ENCODE data around the gene PDE4DIP. TPM values are rescaled to one million over a fixed set of nuclear protein-coding genes. Genes with fewer than 3 reads are reported as not detected.
"Not testable (repeated sequence)": the region's sequence is repeated elsewhere in the genome, so short reads cannot be mapped to it uniquely, and the experiment has no call there.

PDE4DIP gene
- 100 to 1,000 TPM in 1 of 3 donors, 10 to 100 TPM in 2; 64.0 to 160 (median 70.1) TPM for total RNA-seq

- H3K27ac ChIP-seq; H3K4me1 ChIP-seq; H3K27me3 ChIP-seq; H3K36me3 ChIP-seq; intact Hi-C loops (cut with DNase I; ENCODE audit: low total_unique reads); H3K9me3 ChIP-seq: not testable (repeated sequence)
- DNase-seq (ENCODE audit: low spot score in 2 of 2), result peak in 1 of 2 donors; percentile 15
- peak within 1 kb of the TSS in 1 of 3 donors; percentile 29 for H3K4me3 ChIP-seq
Observed at GRCh38 chr1:148844220-148844619, at the start of gene PDE4DIP. Gene PDE4DIP, plus strand, starts transcription at chr1:148844428. Its CDS starts 347 bp downstream, at chr1:148844775.

DNA sequence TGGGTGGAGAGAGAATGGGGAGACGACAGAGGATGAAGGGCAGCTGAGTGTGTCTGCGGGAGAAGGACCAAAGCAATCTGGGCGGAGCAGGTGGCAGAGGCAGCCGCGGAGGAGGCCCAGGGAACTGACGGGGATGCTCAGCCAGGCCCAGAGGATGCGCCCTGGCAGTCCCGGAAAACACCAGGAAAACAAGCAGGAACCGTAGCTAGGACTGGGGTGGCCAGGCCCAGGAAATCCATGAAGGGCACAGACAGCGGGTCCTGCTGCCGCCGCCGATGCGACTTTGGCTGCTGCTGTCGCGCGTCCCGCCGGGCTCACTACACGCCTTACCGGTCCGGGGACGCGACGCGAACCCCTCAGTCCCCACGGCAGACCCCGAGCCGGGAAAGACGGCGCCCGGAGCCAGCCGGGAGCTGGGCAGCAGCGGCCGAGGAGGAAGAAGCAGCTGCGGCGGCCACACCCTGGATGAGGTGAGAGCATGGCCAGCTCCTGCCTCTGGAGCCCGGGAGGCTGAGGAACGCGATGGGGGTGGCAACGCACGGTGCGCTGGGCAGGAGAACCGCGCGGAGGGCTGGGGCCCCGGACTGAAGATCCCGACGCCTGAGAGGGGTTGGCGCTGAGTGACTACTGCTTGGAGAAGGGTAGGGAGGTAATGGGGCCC lies 35.8 kb upstream of the PDE4DIP start:
- H3K4me3 ChIP-seq; H3K36me3 ChIP-seq; H3K9me3 ChIP-seq; H3K27me3 ChIP-seq; DNase-seq (ENCODE audit: low spot score in 2 of 2); intact Hi-C loops (cut with DNase I; ENCODE audit: low total_unique reads); H3K4me1 ChIP-seq; H3K27ac ChIP-seq: not testable (repeated sequence)

DNA sequence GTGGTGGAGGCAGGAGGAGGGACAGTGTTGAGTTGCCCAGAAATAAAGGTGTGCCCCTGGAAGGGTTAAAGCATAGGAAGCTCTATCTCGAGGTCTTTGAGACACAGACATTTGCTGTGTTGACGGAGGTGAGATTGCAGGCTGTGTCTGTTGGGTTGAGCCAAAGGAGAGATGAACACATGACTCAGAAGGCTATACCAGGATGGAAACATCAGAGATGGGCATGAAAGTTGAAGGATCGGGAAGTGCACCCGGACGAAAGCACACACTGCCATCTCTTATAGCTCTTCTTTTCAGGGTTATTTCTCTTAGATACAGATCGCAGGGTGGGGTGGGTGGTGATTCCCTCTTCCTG lies 35.3 kb upstream of the PDE4DIP start:
- DNase-seq (ENCODE audit: low spot score in 2 of 2); H3K4me1 ChIP-seq; H3K4me3 ChIP-seq; H3K27ac ChIP-seq; H3K9me3 ChIP-seq; H3K27me3 ChIP-seq; H3K36me3 ChIP-seq; intact Hi-C loops (cut with DNase I; ENCODE audit: low total_unique reads): not testable (repeated sequence)

DNA sequence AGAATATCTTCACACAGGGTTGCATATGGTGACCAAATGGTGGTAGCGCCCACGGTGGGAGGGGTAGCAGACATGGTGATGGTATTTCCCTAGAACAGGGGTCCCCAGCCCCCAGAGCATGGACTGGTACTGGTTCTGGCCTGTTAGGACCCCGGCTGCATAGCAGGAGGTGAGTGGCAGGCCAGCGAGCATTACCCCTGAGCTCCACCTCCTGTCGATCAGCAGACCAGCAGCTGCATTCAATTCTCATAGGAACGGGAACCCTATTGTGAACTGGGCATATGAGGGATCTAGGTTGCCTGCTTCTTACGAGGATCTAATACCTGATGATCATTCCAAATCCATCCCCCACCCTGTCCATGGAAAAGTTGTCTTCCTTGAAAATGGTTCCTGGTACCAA lies 22.0 kb upstream of the PDE4DIP start:
- H3K4me1 ChIP-seq; H3K9me3 ChIP-seq; intact Hi-C loops (cut with DNase I; ENCODE audit: low total_unique reads); H3K4me3 ChIP-seq; H3K36me3 ChIP-seq; DNase-seq (ENCODE audit: low spot score in 2 of 2); H3K27me3 ChIP-seq; H3K27ac ChIP-seq: not testable (repeated sequence)

DNA sequence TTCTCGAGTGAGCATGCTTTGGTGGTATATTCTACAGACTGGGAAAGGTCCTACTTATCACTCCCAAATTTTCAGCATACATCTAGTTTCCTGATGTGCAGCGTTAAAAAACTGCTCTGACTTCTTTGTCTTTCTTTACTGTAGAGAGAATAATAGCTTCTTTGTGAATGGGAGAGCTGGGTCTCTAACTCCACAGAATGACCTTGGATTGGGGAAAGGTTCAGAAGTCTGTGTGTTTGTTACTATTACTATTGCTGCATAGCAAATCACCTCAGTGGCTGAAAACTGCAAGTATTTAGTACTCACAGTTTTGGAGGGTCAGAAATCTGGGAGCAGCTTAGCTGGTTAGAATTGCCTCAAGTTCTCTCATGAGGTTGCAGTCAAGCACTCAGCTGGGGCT lies 20.4 kb upstream of the PDE4DIP start:
- H3K4me3 ChIP-seq; H3K36me3 ChIP-seq; H3K27ac ChIP-seq; H3K9me3 ChIP-seq; H3K27me3 ChIP-seq; DNase-seq (ENCODE audit: low spot score in 2 of 2); intact Hi-C loops (cut with DNase I; ENCODE audit: low total_unique reads); H3K4me1 ChIP-seq: not testable (repeated sequence)

DNA sequence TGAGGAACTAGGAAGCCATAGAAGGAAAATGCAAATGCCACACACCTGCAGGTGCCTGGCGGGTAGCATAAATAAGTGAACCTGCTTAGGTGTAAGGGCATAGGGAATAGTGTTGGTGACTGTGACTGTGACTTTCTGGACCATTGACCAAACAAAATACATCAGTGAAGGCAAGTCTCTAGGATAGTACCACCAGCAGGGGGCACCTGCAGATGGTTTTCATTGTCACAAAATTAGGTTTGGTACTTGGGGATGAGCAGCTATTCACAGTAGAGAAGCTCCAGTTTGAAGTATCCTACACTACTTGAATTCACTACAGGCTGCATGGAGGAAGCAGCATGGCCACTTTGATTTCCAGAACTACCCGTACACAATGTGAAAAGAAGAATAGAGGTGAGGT lies 19.2 kb upstream of the PDE4DIP start:
- H3K36me3 ChIP-seq; H3K4me3 ChIP-seq; H3K27ac ChIP-seq; H3K9me3 ChIP-seq; DNase-seq (ENCODE audit: low spot score in 2 of 2); H3K4me1 ChIP-seq; H3K27me3 ChIP-seq; intact Hi-C loops (cut with DNase I; ENCODE audit: low total_unique reads): not testable (repeated sequence)

DNA sequence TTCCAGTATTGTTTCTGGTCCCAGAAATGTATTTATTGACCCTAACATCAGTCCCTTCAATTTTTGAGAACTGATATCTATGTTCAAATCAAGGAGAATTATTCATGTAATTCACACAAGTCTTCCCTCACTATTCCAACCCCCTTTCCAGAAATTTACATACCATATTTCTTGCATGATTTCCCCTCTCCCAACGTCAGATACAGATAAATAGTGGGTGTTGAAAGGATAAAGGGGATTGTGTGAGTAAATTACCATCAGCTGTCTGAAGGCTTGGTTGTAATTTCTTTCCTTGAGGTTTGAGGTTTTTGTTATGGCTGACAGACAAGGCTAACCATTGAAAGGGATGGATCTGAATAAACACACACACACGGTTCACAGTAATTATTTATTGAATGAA lies 15.7 kb upstream of the PDE4DIP start:
- H3K36me3 ChIP-seq; H3K4me1 ChIP-seq; H3K27ac ChIP-seq; H3K27me3 ChIP-seq; H3K4me3 ChIP-seq; DNase-seq (ENCODE audit: low spot score in 2 of 2); H3K9me3 ChIP-seq; intact Hi-C loops (cut with DNase I; ENCODE audit: low total_unique reads): not testable (repeated sequence)

DNA sequence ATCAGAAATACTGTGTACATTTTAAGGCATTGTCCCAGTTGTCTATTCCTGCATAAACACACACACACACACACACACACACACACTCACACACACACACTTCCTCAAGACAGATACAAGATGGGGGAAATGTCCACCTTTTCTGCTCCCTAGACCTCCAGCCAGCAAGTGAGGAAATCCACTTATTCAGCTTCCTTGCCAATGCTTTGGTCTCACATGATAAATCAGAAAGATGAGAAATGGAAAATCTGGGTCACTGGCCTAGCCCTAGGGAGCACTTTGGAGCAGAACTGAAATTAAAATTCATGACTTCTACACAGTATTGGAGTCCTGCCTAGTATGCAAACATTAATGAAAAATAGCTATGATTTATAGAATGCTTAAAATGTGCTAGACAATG lies 15.3 kb upstream of the PDE4DIP start:
- H3K9me3 ChIP-seq; H3K27ac ChIP-seq; intact Hi-C loops (cut with DNase I; ENCODE audit: low total_unique reads); H3K27me3 ChIP-seq; H3K4me1 ChIP-seq; H3K4me3 ChIP-seq; DNase-seq (ENCODE audit: low spot score in 2 of 2); H3K36me3 ChIP-seq: not testable (repeated sequence)

DNA sequence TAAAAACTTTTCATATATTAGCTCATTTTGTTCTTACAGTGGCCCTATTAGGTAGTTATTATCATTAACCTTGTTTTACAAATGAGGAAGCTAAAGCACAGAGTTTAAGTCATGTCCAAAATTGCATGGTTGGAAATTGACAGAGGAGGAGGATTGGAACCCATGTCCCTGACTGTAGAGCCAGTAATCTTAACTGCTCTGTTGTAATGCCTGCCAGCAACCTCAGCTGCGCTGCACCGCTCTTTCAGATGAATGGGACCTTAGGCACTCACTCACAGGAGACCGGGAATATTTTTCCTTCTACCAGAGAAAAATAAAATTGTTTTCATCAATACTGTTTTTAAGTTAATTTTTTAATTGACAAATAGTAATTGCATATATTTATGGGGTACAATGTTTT lies 14.9 kb upstream of the PDE4DIP start:
- H3K36me3 ChIP-seq; DNase-seq (ENCODE audit: low spot score in 2 of 2); H3K4me3 ChIP-seq; H3K27me3 ChIP-seq; H3K9me3 ChIP-seq; H3K27ac ChIP-seq; intact Hi-C loops (cut with DNase I; ENCODE audit: low total_unique reads); H3K4me1 ChIP-seq: not testable (repeated sequence)

GRCh38 chr1:148841262-148841661 lies 3.0 kb upstream of the PDE4DIP start:
- H3K27ac ChIP-seq; intact Hi-C loops (cut with DNase I; ENCODE audit: low total_unique reads); H3K27me3 ChIP-seq; H3K36me3 ChIP-seq; H3K4me1 ChIP-seq; DNase-seq (ENCODE audit: low spot score in 2 of 2); H3K4me3 ChIP-seq; H3K9me3 ChIP-seq: not testable (repeated sequence)

DNA sequence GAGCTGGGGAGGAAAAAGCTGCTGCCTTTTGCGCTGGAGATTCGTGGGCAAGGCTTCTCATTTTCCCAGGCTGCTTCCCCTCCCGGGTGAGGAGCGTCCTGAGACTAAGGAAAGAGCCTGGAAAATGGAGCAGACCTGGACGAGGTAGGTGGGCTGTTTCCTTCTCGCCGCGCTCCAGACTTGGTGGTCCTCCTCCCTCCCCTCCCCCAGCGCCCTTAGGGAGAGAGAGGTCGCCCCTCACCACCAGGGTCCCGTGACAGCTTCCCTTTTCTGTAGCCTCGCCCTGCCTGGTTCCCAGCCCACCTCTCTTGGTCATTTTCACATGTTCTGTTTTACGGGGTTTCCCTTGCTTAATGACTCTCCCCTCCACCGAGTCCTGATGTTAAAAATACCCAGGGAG lies 423 bp downstream of the PDE4DIP start:
- H3K4me3 ChIP-seq; intact Hi-C loops (cut with DNase I; ENCODE audit: low total_unique reads); H3K27me3 ChIP-seq; DNase-seq (ENCODE audit: low spot score in 2 of 2); H3K27ac ChIP-seq; H3K4me1 ChIP-seq; H3K9me3 ChIP-seq; H3K36me3 ChIP-seq: not testable (repeated sequence)

GRCh38 chr1:148845068-148845467 lies 840 bp downstream of the PDE4DIP start:
- H3K4me1 ChIP-seq; intact Hi-C loops (cut with DNase I; ENCODE audit: low total_unique reads): not testable (repeated sequence)

GRCh38 chr1:148850347-148850746 lies 6.1 kb downstream of the PDE4DIP start:
- intact Hi-C loops (cut with DNase I; ENCODE audit: low total_unique reads); H3K9me3 ChIP-seq; H3K4me3 ChIP-seq; H3K36me3 ChIP-seq; H3K4me1 ChIP-seq; DNase-seq (ENCODE audit: low spot score in 2 of 2); H3K27me3 ChIP-seq; H3K27ac ChIP-seq: not testable (repeated sequence)

More at GRCh38 chr1:148845068-148845467, 840 bp downstream of the PDE4DIP start:
- not testable (repeated sequence) for H3K36me3 ChIP-seq; DNase-seq (ENCODE audit: low spot score in 2 of 2); H3K9me3 ChIP-seq; H3K27me3 ChIP-seq; H3K27ac ChIP-seq; H3K4me3 ChIP-seq

- H3K4me3 ChIP-seq; intact Hi-C loops (cut with DNase I; ENCODE audit: low total_unique reads); H3K9me3 ChIP-seq; H3K36me3 ChIP-seq; H3K4me1 ChIP-seq; H3K27ac ChIP-seq; H3K27me3 ChIP-seq; DNase-seq (ENCODE audit: low spot score in 2 of 2): not testable (repeated sequence)
Observed at GRCh38 chr1:148850840-148851239, 6.6 kb downstream of the PDE4DIP start.
